HepG2 (cell line): ENCODE data around the gene PPP1R13B. TPM values are rescaled to one million over a fixed set of nuclear protein-coding genes. Genes with fewer than 3 reads are reported as not detected.
A peak's percentile ranks its signal among the peaks of the same experiment; 100 is the strongest.

Experiments
- ASH2L ChIP-seq: fragments of 300-600, 200-600 bp; sonication (generic); IDR thresholded peaks from 2 replicates; pipeline ENCODE4 v1.7.0; 2017; ENCODE audit warnings: low read depth, mild to moderate bottlenecking, moderate library complexity, mixed read lengths, low read length; ENCODE audit not compliant: insufficient read length
- ATF7 ChIP-seq, 2 experiments: fragments of 450-650 bp in 1 of 2; sonication (generic) in 1 of 2; formaldehyde crosslinking in 1 of 2; IDR thresholded peaks; 2 replicates each; pipeline versions ENCODE4 v1.4.0 to v1.6.1; 2016 to 2020; ENCODE audit warnings: antibody characterized with exemption in 1 of 2, mild to moderate bottlenecking in 1 of 2, missing genetic modification reagents in 1 of 2
- CCDC6 ChIP-seq: sonication (generic); formaldehyde crosslinking; IDR thresholded peaks from 2 replicates; pipeline ENCODE4 v1.8.1; 2022; ENCODE audit warnings: mild to moderate bottlenecking, missing genetic modification reagents, moderate library complexity
- CSRNP1 ChIP-seq: sonication (generic); formaldehyde crosslinking; IDR thresholded peaks from 2 replicates; pipeline ENCODE4 v1.8.1; 2023; ENCODE audit warnings: mild to moderate bottlenecking, missing genetic modification reagents
- EED ChIP-seq: sonication (generic); formaldehyde crosslinking; IDR thresholded peaks from 2 replicates; pipeline ENCODE4 v1.5.0; 2020; ENCODE audit warnings: mild to moderate bottlenecking, missing genetic modification reagents
- FOXC1 ChIP-seq: sonication (generic); formaldehyde crosslinking; IDR thresholded peaks from 2 replicates; pipeline ENCODE4 v1.8.0; 2022; ENCODE audit warnings: mild to moderate bottlenecking, missing genetic modification reagents, borderline replicate concordance
- KDM3A ChIP-seq: IDR thresholded peaks from 2 replicates; pipeline ENCODE4 v1.6.1; 2018; ENCODE audit warnings: low read depth, missing compliant biosample characterization
- MEIS1 ChIP-seq: sonication (generic); formaldehyde crosslinking; IDR thresholded peaks from 2 replicates; pipeline ENCODE4 v1.9.0; 2021; ENCODE audit warnings: mild to moderate bottlenecking, missing genetic modification reagents, moderate library complexity, borderline replicate concordance
- MEIS2 ChIP-seq: sonication (generic); formaldehyde crosslinking; IDR thresholded peaks from 2 replicates; pipeline ENCODE4 v1.9.0; 2021; ENCODE audit warnings: mild to moderate bottlenecking, missing genetic modification reagents
- PBX2 ChIP-seq: IDR thresholded peaks from 2 replicates; pipeline ENCODE4 v1.6.1; 2016; ENCODE audit warnings: control low read depth
- PPARG ChIP-seq: conservative IDR thresholded peaks from 2 replicates; pipeline ENCODE4 v1.6.1; 2016; ENCODE audit warnings: missing biosample characterization, missing genetic modification reagents
- SIX1 ChIP-seq: sonication (generic); formaldehyde crosslinking; IDR thresholded peaks from 2 replicates; pipeline ENCODE4 v1.4.0; 2020; ENCODE audit warnings: missing genetic modification reagents, borderline replicate concordance
- SNAPC2 ChIP-seq: sonication (generic); formaldehyde crosslinking; IDR thresholded peaks from 2 replicates; pipeline ENCODE4 v1.8.1; 2022; ENCODE audit warnings: mild to moderate bottlenecking, missing genetic modification reagents
- SNRNP70 ChIP-seq: fragments of 200-400 bp; formaldehyde crosslinking; IDR thresholded peaks from 2 replicates; pipeline ENCODE4 v1.6.1; 2017; ENCODE audit warnings: mild to moderate bottlenecking, low read depth, low read length, moderate library complexity
- SP5 ChIP-seq: IDR thresholded peaks from 2 replicates; pipeline ENCODE4 v1.6.1; 2016; ENCODE audit warnings: low read depth, borderline replicate concordance
- SPEN ChIP-seq: sonication (generic); formaldehyde crosslinking; IDR thresholded peaks from 2 replicates; pipeline ENCODE4 v1.5.1; 2020; ENCODE audit warnings: low read depth, mild to moderate bottlenecking, missing genetic modification reagents
- TEAD2 ChIP-seq: sonication (generic); formaldehyde crosslinking; IDR thresholded peaks from 2 replicates; pipeline ENCODE4 v1.9.0; 2021; ENCODE audit warnings: missing genetic modification reagents
- ZBTB2 ChIP-seq: sonication (generic); formaldehyde crosslinking; IDR thresholded peaks from 2 replicates; pipeline ENCODE4 v1.8.0; 2022; ENCODE audit warnings: low read depth, missing genetic modification reagents
- ZBTB33 ChIP-seq: sonication (generic); formaldehyde crosslinking; IDR thresholded peaks from 2 replicates; pipeline ENCODE4 v1.4.0; 2020; ENCODE audit warnings: missing genetic modification reagents
- ZNF343 ChIP-seq: sonication (generic); formaldehyde crosslinking; IDR thresholded peaks from 2 replicates; pipeline ENCODE4 v1.4.0; 2020; ENCODE audit warnings: mild to moderate bottlenecking, missing genetic modification reagents
- ZNF724P ChIP-seq: sonication (generic); formaldehyde crosslinking; IDR thresholded peaks from 2 replicates; pipeline ENCODE4 v1.8.0; 2022; ENCODE audit warnings: missing genetic modification reagents, borderline replicate concordance
- ZNF788 ChIP-seq: sonication (generic); formaldehyde crosslinking; IDR thresholded peaks from 2 replicates; pipeline ENCODE4 v1.5.0; 2020; ENCODE audit warnings: mild to moderate bottlenecking, missing genetic modification reagents, borderline replicate concordance
- polyA plus RNA-seq, 8 experiments: library from polyadenylated mRNA; depleted of rRNA in 3 of 8; stranded (reverse) in 7 of 8; unstranded in 1 of 8; fragments of >200 nt; fragmentation: Illumina TruSeq in 4 of 8; extraction: Trizol in 4 of 8; gene quantifications; 2 replicates each; pipeline versions ENCODE4 v1.2.1 to v1.2.3, GENCODE V29; 2011 to 2016; ENCODE audit warnings: low read depth in 4 of 8, missing spikeins in 1 of 8, mixed read lengths in 1 of 8; ENCODE audit not compliant: insufficient read depth in 1 of 8
- total RNA-seq, 5 experiments: library from RNA; depleted of rRNA; stranded (reverse); fragments of >200 nt; fragmentation: Illumina TruSeq; extraction: Trizol; gene quantifications; 2 replicates each; pipeline ENCODE4 v1.2.3, GENCODE V29; 2016; ENCODE audit warnings: low read depth in 1 of 5

PPP1R13B gene
- total and polyA plus RNA-seq, 2 of the 13 experiments (the other 11 are each of a cell fraction or from before 2014, with no cell fraction given): 4.6 to 9.4 TPM

GRCh38 chr14:103892247-103892646, 44.9 kb upstream of the PPP1R13B start (continued):
- TF ChIP-seq MEIS2 (CRISPR knock-in tag) (no peak), ZBTB2 (CRISPR knock-in tag) (no peak), SNAPC2 (CRISPR knock-in tag) (no peak), TEAD2 (no peak), EED (CRISPR knock-in tag) (no peak), ATF7 (IDR thresholded peaks at IDR 0.05) (no peak), ATF7 (CRISPR knock-in tag; IDR thresholded peaks at IDR 0.05) (no peak), PBX2 (CRISPR knock-in tag) (no peak), FOXC1 (no peak), MEIS1 (CRISPR knock-in tag) (no peak), ASH2L (no peak), SPEN (0 out of 2 replicates have a peak, but pooled peaks have one; percentile 6), KDM3A (CRISPR knock-in tag) (peak; percentile 57; the same call in 1 of the 2 replicates), ZBTB33 (CRISPR knock-in tag) (no peak), ZNF788 (CRISPR knock-in tag) (no peak), ZNF343 (no peak), CCDC6 (CRISPR knock-in tag) (no peak), SNRNP70 (no peak), SIX1 (CRISPR knock-in tag) (no peak), SP5 (CRISPR knock-in tag) (no peak), CSRNP1 (0 out of 2 replicates have a peak, but pooled peaks have one; percentile 41), ZNF724P (CRISPR knock-in tag) (no peak), PPARG (CRISPR knock-in tag) (no peak)
